Nasal cavity respiratory epithelium epithelial cell of viscerocranial mucosa (primary cell): ENCODE data around the gene SAE1. TPM values are rescaled to one million over a fixed set of nuclear protein-coding genes. Genes with fewer than 3 reads are reported as not detected.

Experiments
- total RNA-seq: library from RNA; depleted of rRNA; stranded (reverse); fragments of >200 nt; gene quantifications from 2 replicates; pipeline ENCODE4 v1.2.3, GENCODE V29; 2014

SAE1 gene
- 75.3 and 96.0 TPM in 2 replicates for total RNA-seq

DNA sequence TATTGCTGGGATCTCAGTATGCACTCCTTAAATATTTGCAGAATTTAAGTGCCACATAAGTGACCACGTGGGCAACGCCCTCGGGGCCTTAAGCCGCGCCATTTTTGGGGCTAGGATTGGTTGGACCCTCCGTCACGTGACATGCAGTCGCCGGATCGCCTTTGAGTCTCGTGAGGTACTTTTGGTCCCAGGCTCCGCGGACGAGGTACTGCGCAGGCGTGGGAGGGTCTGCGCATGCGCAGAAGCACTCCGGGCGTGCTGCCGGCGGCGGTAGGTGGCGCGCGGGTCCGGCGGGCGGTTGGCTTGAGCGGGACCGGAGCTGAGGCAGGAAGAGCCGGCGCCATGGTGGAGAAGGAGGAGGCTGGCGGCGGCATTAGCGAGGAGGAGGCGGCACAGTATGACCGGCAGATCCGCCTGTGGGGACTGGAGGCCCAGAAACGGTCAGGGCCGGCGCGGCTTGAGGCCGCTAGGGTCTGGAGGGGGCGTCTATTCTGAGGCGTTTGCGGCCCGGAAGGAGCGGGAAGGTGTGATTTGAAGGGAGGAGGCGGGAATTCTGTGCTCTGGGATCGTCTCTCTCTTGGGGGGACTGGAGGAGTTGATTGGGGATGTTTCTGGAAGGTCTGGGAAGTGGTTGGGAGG, at the start of gene SAE1:
TSS of gene SAE1 (plus strand) at position 247 of the 639 bp plus-strand sequence. CDS start at position 343, 96 bp downstream.

DNA sequence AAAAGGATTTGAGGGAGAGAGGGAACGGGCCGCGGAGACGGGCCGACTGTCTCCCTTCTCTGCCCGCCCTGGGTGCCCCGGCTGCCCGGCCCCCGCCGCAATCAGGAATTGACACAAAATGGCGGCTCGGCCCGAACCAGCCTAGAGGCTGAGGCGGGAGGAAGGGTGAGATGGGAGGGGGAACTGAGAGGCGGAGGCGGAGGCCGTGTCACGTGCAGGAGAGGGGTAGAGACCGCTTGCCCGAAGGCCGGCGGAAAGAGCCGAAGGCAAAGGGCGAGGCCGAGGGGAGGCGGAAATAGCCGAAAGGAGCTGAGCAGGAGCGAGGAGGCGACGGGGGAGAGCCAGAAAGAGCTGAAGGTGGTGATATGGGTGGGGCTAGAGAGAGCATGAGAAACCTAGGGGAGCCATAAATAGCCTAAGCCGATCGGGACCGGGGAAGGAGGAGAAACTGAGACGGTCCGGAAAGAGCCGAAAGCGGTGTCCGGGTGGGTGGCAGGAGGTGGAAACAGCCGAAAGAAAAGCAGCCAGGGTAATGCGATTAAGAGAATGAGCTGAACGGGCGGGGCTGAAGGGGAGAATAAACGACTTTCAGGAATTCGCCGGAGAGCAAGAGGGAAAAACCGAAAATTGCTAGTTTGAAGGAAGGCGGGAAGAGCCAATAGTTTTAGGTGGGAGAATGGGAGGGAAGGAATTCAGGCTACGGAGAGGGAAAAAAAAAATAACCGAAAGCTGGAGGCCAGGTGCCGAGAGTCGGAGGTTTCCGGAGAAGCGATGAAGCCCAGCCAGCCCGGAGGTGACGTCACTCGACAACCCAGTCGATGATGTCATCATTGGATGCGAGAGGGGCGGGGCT, 17.4 kb upstream of the SAE1 start, which contains the start of gene ZC3H4:
TSS of gene ZC3H4 (minus strand) at position 780 of the 853 bp plus-strand sequence. CDS start 1,192 bp downstream, outside the sequence.

DNA sequence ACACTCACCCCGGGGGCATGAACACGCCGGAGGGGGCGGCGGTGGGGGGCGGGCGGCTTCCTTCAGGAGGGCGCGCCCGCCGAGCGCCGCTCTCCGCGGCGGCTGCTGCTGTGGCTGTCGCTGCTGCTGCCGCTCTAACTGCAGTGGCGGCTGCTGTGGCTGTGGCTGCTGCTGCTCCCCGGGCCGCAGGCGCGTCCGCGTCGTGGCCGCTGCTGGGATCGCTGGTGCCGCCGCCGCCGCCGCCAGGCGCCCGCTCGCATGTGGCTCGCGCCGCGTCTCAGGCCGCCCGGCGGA, 100.2 kb downstream of the SAE1 start, which contains the start of gene BBC3:
TSS of gene BBC3 (minus strand) at position 279 of the 294 bp plus-strand sequence. CDS start 2,768 bp downstream, outside the sequence.

DNA sequence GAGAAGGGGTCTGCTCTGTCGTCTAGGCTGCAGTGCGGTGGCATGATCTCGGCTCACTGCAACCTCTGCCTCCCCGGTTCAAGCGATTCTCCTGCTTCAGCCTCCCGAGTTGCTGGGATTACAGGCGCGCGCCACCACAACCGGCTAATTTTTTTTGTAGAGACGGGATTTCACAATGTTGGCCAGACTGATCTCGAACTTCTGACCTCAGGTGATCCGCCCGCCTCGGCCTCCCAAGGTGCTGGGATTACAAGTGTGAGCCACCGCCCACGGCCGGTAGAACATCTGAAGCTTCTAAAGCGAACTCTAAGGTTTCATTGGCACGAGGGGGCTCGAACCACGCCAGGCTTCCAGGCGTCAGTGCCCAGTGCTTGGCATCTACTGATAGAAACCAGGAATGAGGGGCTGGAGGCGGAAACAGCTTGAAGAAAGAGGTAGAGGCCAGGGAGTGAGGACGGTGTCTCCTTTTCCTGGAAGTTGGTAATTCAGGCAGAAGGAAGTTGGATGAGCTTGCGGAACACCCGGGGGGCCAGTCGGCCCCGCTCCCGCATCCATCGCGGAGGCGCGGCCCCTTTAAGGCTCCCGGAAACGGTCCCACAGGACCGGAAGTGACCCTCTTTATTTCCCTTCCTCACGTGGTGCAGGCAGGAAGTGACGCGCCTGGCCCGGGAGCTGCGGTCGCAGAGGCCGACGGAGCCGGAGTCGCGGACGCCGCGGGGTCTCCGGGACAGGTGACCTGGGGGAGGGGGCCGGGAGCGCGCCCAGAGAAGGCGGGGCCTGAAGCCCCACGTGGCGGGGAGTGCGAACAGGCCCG, 125.5 kb downstream of the SAE1 start, which contains the start of gene CCDC9:
TSS of gene CCDC9 (plus strand) at position 647 of the 814 bp plus-strand sequence. CDS start 1,876 bp downstream, outside the sequence.

Other genes with a start within 250 kb of the SAE1 start
- 0.28 and 0.34 TPM in 2 replicates for gene NPAS1, start 111.0 kb upstream of the SAE1 start, total RNA-seq
- gene TMEM160, start 82.2 kb upstream of the SAE1 start, total RNA-seq, result 8.6 and 14.0 TPM in 2 replicates
- 4.1 and 14.9 TPM in 2 replicates for gene ZC3H4, start 17.1 kb upstream of the SAE1 start, total RNA-seq
- gene BBC3, start 100.4 kb downstream of the SAE1 start, total RNA-seq, result 8.9 and 9.0 TPM in 2 replicates
- gene CCDC9, start 125.7 kb downstream of the SAE1 start, total RNA-seq, result 10.5 and 10.6 TPM in 2 replicates
- 2.1 TPM in 2 replicates for gene INAFM1, start 144.1 kb downstream of the SAE1 start, total RNA-seq
- gene C5AR1, start 179.0 kb downstream of the SAE1 start, total RNA-seq, result under 0.01 and 1.5 TPM in 2 replicates
- under 0.01 and 0.36 TPM in 2 replicates for gene C5AR2, start 201.3 kb downstream of the SAE1 start, total RNA-seq
- gene DHX34, start 218.5 kb downstream of the SAE1 start, total RNA-seq, result 13.3 and 20.3 TPM in 2 replicates